ENCODE results near the gene ENTR1. TPM values are rescaled to one million over a fixed set of nuclear protein-coding genes. Genes with fewer than 3 reads are reported as not detected.

Gene ENTR1
- total RNA-seq, 1 donor from 2014 or later, result 22.8 TPM

DNA sequence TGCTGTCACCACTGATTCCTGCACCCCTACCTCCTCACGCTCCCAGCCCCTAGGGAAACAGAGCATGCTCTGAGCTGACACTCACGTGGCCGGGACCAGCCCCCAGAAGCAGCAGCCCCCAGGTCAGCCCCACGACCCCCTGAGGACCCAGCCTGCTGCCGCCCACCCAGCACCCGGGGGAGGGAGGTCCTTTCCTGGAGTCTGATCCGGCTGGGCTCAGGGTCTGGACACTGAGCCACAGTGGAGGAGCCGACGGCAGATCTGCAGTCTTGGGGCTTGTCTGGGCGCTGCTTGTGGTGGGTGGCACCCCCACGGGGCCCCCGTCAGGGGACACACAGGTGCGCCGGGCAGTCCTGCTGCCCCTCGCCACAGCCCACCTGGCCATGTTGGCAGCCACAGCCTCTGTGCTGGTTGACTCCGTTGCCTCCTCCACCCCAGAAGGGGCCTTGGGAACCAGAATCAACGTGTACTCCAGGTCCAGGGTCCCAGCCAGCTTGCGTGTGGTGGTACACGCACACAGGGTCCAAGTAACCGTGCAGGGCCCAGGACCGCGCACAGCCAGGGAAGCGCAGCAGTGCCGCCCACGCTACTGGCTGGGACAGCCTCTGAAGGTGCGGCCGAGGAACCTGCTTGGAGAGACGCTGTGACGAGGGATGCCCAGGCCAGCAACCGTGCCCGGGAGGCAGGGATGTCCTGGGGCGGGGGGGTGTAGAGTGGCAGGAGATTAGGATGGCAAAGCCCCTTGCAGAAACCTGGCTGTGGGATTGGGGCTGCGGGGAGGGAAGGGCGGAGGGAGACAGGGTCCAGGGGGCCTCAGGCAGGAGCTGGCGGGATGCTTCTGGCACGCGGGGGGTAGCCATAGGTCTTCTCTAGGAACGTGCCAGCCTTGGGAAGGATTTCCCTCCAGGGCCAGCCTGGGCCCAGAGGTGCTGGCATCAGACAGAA, 50.4 kb downstream of the ENTR1 start:
- ATAC-seq, result no peak

DNA sequence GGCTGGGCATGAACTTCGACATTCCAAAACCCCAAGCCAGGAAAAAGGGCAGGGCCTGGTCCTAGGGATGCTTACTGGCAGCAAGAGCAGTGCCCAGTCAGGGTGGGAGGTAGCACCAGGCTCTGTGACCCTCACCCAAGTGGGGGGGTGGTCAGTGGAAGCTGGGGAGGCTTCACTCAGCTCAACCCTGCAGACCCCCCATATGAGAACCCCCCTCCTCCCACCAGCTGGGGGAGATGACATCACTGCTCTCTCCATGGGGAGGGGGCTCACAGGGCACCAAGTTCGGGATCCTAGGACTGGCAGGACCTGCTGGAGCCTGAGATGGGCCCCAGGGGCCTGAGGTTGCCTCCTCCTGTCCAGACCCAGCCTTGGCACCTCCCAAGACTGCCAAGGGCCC, 51.5 kb downstream of the ENTR1 start:
- no peak for ATAC-seq

DNA sequence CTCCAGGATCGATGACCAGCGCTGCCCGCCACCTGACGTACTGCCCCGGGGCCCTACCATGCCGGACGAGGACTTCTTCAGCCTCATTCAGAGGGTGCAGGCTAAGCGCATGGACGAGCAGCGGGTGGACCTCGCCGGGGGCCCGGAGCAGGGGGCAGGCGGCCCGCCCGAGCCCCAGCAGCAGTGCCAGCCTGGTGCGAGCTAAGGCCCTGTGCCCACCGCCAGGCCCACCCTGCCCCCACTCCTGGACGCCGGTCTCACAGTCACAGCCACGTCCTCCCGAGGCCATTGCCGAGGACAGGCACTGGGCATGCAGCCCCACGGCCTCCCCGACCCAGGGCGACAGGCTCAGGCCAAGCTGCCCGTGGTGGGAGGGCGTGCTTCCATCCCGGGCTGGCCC, 52.4 kb downstream of the ENTR1 start:
- ATAC-seq, result no peak

DNA sequence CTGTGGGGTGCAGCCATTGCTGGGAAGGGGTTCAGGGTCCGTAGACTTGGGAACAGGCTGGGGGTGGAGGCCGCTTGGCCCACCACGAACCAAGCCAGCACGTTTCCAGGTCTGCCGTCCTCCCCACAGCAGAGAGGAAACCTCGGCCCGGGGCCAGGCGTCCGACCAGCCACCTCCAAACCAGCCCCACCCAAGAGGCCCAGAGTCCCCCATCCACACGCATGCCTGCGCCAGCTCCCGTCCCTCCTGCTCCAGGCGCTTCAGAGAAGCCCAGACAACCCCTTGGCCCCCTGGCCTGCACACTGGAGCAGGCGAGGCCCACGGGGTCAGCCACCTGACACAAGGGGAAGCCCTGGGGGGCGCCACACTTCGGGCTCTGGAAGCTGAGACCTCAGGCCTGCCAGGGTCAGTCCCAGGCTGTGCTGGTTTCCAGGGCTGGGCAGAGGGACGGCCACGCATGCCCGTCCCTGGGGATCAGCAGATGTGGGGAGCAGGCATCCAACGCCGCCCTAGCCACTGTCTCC, 53.1 kb downstream of the ENTR1 start:
- no peak for ATAC-seq

DNA sequence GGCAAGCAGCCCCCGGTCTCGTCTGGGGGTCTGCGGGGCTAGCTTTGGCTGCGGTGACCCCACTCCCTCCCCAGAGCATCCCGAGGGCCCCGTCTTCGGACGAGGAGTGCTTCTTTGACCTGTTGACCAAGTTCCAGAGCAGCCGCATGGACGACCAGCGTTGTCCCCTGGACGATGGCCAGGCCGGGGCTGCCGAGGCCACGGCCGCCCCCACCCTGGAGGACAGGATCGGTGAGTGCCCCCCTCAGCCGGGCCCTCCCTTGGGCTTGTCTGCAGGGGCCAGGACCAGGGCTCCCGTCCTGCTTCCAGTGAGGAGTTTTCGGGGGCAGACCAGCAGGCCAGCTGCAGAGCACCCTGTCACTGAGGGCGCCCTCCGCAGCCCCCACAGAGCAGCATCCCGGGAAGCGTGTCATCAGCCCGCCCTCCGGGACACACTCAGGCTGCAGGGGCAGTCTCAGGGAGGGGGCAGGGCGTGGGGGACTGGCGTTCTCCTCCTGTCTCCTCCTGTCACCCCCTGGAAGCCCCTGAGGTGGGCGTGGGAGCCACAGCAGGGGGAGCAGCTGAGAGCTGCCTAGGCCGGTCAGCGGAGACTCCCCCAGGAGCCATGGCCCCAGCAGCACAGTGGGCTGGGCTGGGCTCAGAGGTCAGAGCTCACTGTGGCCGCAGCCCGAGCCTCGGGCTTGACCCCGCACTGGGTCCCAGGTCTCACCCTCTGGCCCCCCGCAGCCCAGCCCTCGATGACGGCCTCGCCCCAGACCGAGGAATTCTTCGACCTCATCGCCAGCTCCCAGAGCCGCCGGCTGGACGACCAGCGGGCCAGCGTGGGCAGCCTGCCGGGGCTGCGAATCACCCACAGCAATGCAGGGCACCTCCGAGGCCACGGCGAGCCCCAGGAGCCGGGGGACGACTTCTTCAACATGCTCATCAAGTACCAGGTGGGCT, 54.5 kb downstream of the ENTR1 start:
- ATAC-seq, result no peak

DNA sequence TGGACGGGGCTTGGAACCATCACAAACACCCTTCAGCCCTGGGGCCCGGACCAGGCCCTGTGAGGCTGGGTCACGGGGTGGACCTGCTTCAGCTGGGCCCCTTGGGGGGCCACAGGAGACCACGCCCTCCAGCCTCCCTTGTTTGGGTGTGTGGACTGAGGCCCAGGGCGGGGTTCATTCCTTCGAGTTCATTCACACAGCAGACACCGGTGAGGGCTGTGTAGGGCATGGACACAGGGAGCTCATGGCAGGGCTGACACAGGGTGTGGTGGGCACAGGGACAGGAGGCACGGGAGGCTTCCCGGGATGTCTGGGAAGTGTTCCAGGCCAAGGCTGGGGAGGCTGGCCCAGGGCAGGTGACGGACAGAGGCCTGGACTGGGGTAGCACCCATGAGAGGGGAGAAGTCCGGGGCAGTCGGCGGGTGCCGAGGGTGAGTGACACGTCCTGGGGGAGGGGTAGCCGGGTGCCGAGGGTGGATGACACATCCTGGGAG, 55.8 kb downstream of the ENTR1 start:
- ATAC-seq, result no peak

DNA sequence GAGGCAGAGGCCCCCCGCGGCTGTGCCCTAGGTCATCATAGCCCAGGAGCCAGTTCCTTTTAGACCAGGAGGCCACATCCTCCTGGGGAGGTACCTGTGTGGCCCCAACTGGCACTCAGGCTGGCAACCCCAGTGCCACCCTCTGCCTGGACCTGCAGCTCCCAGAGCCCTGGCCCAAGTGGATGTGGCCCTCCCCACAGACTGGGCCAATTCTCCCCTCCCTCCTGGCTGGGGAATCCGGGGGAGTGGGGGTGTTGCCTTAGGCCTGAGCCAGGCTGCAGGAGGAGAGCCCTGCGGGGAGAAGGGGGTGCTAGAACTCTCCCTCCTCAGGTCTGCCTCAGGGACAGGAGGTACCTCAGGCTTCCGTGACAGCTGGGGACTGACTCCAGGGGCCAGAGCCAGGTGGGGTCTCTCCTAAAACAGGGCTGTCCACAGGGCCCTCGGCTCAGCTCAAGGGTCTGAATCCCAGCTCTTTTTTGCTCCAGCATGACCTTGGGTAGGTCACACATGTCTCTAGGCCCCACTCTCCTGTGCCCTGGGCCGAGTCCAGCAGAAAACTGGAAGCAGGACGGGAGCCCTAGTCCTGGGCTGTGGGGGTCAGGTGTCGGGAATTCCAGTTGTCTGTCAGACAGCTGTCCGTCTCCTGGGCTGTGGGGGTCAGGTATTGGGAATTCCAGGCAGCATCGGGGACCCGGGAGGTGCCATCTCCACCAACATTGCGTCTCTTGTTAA, 56.5 kb downstream of the ENTR1 start:
- ATAC-seq, result no peak

DNA sequence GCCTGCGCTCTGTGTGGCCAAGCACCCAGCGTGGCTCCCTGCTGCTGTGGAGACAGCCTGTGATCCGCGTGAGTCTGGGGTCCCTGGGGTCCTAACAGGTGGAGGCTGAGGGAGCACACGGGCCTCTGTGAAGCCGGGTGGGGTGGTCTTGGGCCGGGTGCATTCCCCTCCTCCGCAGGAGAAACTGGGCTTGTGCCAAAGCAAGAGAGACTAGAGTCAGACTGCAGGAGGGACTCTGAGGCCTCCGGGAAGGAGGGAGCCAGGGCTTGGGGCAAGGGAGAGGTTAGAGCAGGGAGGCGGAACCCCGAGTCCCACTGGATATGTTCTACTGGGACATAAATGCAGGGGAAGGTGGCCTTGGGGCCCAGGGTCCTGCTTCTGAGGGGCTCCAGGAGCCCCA, 57.3 kb downstream of the ENTR1 start:
- no peak for ATAC-seq

DNA sequence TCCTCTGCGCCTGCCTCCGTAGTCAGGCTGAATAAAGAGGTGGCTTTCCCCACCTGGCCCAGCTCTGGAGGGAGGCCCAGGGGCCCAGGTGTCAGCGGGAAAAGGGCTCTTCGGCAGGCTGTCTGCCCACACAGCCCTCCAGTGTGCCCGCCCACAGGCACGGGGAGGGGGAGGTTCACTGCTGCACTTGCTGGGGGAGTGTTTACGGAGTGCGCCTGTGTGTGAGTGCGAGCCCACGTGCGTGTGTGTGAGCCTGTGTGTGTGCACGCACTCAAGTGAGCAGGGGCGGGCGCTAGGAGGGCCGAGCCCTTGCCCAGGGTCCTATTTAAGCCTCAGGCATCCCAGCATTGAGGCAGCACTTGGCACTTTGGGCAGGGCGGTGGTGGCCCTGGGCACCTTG, 57.7 kb downstream of the ENTR1 start:
- no peak for ATAC-seq

Other genes with a start within 250 kb of the ENTR1 start
- 0.08 TPM for gene LHX3, start 205.5 kb downstream of the ENTR1 start, total RNA-seq
- gene QSOX2, start 164.8 kb downstream of the ENTR1 start, total RNA-seq, result 3.0 TPM
- not detected for gene CCDC187, start 106.5 kb downstream of the ENTR1 start, total RNA-seq
- 1.2 TPM for gene GPSM1, start 83.1 kb downstream of the ENTR1 start, total RNA-seq
- 12.1 TPM for gene DNLZ, start 46.9 kb downstream of the ENTR1 start, total RNA-seq
- 0.80 TPM for gene CARD9, start 36.9 kb downstream of the ENTR1 start, total RNA-seq
- 3.7 TPM for gene SNAPC4, start 10.4 kb downstream of the ENTR1 start, total RNA-seq
- 29.4 TPM for gene PMPCA, start within 50 bp of the ENTR1 start, total RNA-seq
- gene INPP5E, start 29.2 kb upstream of the ENTR1 start, total RNA-seq, result 5.7 TPM
- gene SEC16A, start 72.4 kb upstream of the ENTR1 start, total RNA-seq, result 32.0 TPM
- 30.6 TPM for gene NOTCH1, start 135.4 kb upstream of the ENTR1 start, total RNA-seq